22Rv1 (cell line): Measurements from ENCODE around the gene SMAP2.

ENCODE experiments used
- ZFX ChIP-seq: fragments of 450-650 bp; IDR thresholded peaks from 2 replicates; pipeline ENCODE4 v1.6.1; 2017; ENCODE audit warnings: antibody characterized with exemption, borderline replicate concordance
- TF ChIP-seq, protein P1 (sequence below): fragments of 450-650 bp; IDR thresholded peaks from 2 replicates; pipeline ENCODE4 v1.5.1; 2017; ENCODE audit warnings: mild to moderate bottlenecking

DNA sequence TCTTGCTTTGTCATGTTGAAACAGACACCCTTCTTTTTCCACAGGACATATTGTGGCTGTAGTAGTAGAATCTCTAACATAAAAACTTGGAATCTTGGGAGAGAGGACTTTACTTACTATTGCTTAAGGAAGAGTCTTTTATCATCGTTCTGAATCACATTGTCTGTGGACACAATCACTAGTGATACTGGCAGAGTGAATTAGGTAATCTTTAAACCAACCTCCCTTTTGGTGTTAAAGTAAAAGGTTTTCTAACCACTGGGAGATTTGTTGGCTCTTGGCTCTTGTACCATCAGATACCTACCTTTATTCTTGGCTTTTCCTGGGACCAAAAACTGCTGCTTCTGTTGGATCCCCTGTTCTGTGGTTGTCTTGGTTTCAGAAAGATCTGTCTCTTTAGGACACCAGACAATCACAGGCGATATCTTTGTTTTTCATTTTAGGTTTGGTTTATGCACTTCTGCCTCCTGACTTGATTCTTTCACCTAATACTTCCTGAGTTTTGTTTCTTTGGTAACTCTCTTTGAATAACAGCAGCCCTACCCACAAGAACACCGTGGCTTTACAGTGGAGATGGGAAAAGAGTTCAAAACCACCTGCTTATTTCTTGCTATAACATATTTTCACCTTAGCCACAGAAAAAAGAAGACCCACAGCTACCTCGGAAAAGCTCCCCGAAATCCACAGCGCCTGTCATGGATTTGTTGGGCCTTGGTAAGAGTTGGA lies 40.2 kb downstream of the SMAP2 start:
- TF ChIP-seq, protein P1, sequence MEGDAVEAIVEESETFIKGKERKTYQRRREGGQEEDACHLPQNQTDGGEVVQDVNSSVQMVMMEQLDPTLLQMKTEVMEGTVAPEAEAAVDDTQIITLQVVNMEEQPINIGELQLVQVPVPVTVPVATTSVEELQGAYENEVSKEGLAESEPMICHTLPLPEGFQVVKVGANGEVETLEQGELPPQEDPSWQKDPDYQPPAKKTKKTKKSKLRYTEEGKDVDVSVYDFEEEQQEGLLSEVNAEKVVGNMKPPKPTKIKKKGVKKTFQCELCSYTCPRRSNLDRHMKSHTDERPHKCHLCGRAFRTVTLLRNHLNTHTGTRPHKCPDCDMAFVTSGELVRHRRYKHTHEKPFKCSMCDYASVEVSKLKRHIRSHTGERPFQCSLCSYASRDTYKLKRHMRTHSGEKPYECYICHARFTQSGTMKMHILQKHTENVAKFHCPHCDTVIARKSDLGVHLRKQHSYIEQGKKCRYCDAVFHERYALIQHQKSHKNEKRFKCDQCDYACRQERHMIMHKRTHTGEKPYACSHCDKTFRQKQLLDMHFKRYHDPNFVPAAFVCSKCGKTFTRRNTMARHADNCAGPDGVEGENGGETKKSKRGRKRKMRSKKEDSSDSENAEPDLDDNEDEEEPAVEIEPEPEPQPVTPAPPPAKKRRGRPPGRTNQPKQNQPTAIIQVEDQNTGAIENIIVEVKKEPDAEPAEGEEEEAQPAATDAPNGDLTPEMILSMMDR, result no peak
- no peak for TF ChIP-seq ZFX
